ENCODE measurements around the gene MAGEL2. TPM values are rescaled to one million over a fixed set of nuclear protein-coding genes. Genes with fewer than 3 reads are reported as not detected.
"Not testable (repeated sequence)": the region's sequence is repeated elsewhere in the genome, so short reads cannot be mapped to it uniquely, and the experiment has no call there.

Gene MAGEL2
- total RNA-seq, 2 experiments from 2014 or later, result not detected

DNA sequence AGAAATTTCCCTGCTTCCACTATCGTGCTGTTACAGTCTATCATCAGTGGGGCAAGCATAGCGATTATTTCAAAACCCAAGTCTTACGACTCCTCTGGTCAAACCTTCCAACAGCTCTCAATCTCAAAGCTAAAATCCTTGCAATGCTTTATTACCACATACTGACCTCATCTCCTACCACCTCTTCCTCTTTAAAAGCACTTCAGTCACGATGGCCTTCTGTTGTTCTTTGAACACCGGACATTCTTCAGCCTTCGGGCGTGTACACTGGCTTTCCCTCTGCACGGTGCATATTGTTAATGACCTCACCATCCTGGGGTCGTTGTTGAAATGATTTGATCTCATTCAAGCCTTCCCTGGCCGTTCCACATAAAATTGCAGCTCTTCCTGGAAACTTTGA, 31.1 kb downstream of the MAGEL2 start:
- Mint-ChIP-seq H3K9me3 (peaks cover 6% of the 10 kb centered on the region), H3K36me3 (ENCODE audit: low read depth) (no peaks in the 10 kb centered on the region), H3K4me3 (no peak overlapping the region), H3K27ac (no peak overlapping the region), H3K4me1 (ENCODE audit: low read depth) (no peaks in the 10 kb centered on the region), H3K27me3 (no peaks in the 10 kb centered on the region)
- ChIA-PET CTCF (no interaction called here), POLR2A (no interaction called here)
- ATAC-seq (no peak), DNase-seq (no peak)
- intact Hi-C loops (cut with micrococcal nuclease), result no loop called here
- TF ChIP-seq, protein P1, sequence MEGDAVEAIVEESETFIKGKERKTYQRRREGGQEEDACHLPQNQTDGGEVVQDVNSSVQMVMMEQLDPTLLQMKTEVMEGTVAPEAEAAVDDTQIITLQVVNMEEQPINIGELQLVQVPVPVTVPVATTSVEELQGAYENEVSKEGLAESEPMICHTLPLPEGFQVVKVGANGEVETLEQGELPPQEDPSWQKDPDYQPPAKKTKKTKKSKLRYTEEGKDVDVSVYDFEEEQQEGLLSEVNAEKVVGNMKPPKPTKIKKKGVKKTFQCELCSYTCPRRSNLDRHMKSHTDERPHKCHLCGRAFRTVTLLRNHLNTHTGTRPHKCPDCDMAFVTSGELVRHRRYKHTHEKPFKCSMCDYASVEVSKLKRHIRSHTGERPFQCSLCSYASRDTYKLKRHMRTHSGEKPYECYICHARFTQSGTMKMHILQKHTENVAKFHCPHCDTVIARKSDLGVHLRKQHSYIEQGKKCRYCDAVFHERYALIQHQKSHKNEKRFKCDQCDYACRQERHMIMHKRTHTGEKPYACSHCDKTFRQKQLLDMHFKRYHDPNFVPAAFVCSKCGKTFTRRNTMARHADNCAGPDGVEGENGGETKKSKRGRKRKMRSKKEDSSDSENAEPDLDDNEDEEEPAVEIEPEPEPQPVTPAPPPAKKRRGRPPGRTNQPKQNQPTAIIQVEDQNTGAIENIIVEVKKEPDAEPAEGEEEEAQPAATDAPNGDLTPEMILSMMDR (IDR thresholded peaks at IDR 0.05), result no peak

DNA sequence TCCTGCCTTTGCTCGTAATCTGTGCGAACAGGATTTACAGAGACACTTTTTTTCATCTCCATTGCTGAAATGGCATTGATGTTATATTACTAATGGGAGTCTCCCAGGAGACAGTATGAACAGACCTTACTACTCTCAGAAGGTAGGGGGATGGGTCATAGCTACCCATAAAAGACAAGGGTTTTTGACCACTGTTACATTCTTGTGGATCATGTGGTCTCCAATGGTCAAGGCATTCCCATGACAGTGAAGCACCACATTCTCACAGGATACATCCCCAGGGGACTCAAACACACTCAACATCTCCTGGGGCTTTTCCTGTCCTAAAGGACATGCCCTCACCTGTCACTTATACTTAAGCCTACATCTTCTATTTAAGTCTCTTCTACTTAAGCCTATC, 41.4 kb downstream of the MAGEL2 start:
- Mint-ChIP-seq H3K27ac (no peak overlapping the region), H3K4me3 (no peak overlapping the region), H3K36me3 (ENCODE audit: low read depth) (no peaks in the 10 kb centered on the region), H3K9me3 (peaks cover 2% of the 10 kb centered on the region), H3K4me1 (ENCODE audit: low read depth) (no peaks in the 10 kb centered on the region), H3K27me3 (no peaks in the 10 kb centered on the region)
- ATAC-seq (no peak), DNase-seq (no peak)
- intact Hi-C loops (cut with micrococcal nuclease), result no loop called here
- CTCF ChIA-PET, result no interaction called here
- POLR2A ChIA-PET, result no interaction called here
- TF ChIP-seq, protein P1 (IDR thresholded peaks at IDR 0.05), result no peak

DNA sequence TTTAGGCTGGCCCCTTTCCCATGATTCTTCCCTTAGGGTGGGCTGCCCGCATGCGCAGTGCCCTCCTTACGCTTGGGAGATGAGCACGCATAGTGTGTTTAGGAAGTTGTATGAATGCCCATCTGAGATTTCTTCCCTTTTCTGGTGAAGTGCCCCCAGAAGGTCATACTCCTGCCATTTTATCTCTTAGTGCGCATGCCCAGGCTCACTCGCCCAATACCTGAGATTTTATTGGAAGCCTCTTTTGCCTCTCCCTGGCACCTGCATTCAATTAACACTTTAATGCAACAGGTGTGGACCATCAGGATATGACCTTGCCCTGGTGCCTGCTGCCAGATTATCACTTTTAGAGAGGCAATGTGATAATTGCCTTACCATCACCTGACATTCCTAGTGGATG, 45.5 kb downstream of the MAGEL2 start:
- intact Hi-C loops (cut with micrococcal nuclease), result no loop called here
- ATAC-seq (no peak), DNase-seq (no peak)
- TF ChIP-seq, protein P1 (IDR thresholded peaks at IDR 0.05), result no peak
- Mint-ChIP-seq H3K4me1 (ENCODE audit: low read depth) (no peaks in the 10 kb centered on the region), H3K4me3 (no peak overlapping the region), H3K27me3 (no peaks in the 10 kb centered on the region), H3K36me3 (ENCODE audit: low read depth) (no peaks in the 10 kb centered on the region), H3K9me3 (peaks cover 2% of the 10 kb centered on the region), H3K27ac (no peak overlapping the region)
- ChIA-PET POLR2A (no interaction called here), CTCF (no interaction called here)

DNA sequence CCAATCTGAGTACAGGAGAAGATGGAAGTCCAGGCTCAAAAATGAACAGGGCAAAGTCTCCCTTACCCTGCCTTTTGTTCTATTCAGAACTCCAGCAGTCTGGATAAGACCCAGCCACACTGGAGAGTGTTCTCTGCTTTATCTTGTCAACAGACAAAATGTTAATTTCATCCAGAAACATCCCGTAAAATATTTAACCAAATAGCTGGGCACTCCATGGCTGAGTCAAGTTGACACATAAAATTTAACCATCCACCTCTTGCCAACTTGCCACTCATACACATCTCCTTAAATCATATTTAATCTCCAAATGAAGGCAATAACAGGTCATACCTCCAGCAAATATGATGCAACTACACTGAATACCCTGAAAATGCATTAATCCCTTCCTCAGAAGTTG, 48.6 kb downstream of the MAGEL2 start:
- Mint-ChIP-seq H3K9me3 (peaks cover 2% of the 10 kb centered on the region), H3K27ac (no peak overlapping the region), H3K36me3 (ENCODE audit: low read depth) (no peaks in the 10 kb centered on the region), H3K4me1 (ENCODE audit: low read depth) (no peaks in the 10 kb centered on the region), H3K4me3 (no peak overlapping the region), H3K27me3 (no peaks in the 10 kb centered on the region)
- POLR2A ChIA-PET, result no interaction called here
- intact Hi-C loops (cut with micrococcal nuclease), result no loop called here
- CTCF ChIA-PET, result no interaction called here
- no peak for DNase-seq
- TF ChIP-seq, protein P1 (IDR thresholded peaks at IDR 0.05), result no peak
- no peak for ATAC-seq

DNA sequence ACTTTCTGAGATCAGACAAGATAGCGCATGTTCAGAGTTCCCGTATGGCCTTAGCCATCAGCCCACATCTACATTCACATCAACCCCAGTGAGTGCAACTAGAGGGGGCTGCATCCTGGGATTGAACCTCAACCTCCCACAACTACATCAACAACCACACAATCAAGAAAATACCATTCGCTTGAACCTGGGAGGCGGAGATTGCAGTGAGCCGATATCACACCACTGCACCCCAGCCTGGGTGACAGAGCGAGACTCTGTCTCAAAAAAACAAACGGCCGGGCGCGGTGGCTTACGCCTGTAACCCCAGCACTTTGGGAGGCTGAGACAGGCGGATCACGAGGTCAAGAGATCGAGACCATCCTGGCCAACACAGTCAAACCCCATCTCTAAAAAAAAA, 50.4 kb downstream of the MAGEL2 start:
- H3K9me3 Mint-ChIP-seq, CTCF ChIA-PET: not testable (repeated sequence)

DNA sequence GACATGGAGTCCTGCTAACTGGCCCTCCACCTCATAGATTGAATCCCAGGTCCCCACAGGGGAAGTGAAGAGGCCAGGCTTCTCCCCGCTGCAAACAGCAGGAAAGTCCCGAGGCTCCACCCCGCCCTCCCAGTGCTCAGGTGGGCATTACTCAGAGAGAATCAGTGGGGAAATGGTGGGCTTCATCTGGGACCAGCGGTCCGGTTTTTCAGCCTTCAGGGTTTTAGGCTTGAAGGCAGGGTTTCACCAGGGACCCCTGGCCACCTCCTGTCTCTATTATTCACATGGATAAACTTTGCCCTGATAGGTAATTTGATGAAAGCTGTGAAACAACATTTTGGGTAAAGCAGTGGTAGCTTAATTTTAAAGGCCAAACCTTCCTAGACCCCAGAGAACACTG, 50.9 kb downstream of the MAGEL2 start:
- no peak for DNase-seq
- H3K4me3 Mint-ChIP-seq, result no peak overlapping the region
- ChIA-PET CTCF (no interaction called here), POLR2A (no interaction called here)
- no peaks in the 10 kb centered on the region for H3K4me1 Mint-ChIP-seq (ENCODE audit: low read depth)
- H3K27ac Mint-ChIP-seq, result no peak overlapping the region
- no peaks in the 10 kb centered on the region for H3K27me3 Mint-ChIP-seq
- no peak for ATAC-seq
- H3K9me3 Mint-ChIP-seq, result no peaks in the 10 kb centered on the region
- no peaks in the 10 kb centered on the region for H3K36me3 Mint-ChIP-seq (ENCODE audit: low read depth)
- intact Hi-C loops (cut with micrococcal nuclease), result no loop called here
- TF ChIP-seq, protein P1 (IDR thresholded peaks at IDR 0.05), result no peak

More for the DNA sequence above, 50.4 kb downstream of the MAGEL2 start:
- H3K36me3 Mint-ChIP-seq (ENCODE audit: low read depth); ATAC-seq; H3K4me1 Mint-ChIP-seq (ENCODE audit: low read depth); H3K4me3 Mint-ChIP-seq; POLR2A ChIA-PET; H3K27ac Mint-ChIP-seq; intact Hi-C loops (cut with micrococcal nuclease); H3K27me3 Mint-ChIP-seq; DNase-seq: not testable (repeated sequence)

Data from activated CD8-positive, alpha-beta T cell treated with anti-CD3 and anti-CD28 coated beads for 36 hours (primary cell).